Kasumi-1 (cell line): Measurements from ENCODE around the gene PPIA.
A peak's percentile ranks its signal among the peaks of the same experiment; 100 is the strongest.
"Not testable (repeated sequence)": the region's sequence is repeated elsewhere in the genome, so short reads cannot be mapped to it uniquely, and the experiment has no call there.

ENCODE experiments used
- DNase-seq, 2 experiments: peaks; one replicate each; lab custom pipeline; 2025; lab: John Stamatoyannopoulos, UW

PPIA gene

GRCh38 chr7:44787762-44788161, 8.7 kb upstream of the PPIA start:
- DNase-seq, result no peak

- no peak for DNase-seq
Measured at GRCh38 chr7:44789990-44790389, 6.5 kb upstream of the PPIA start.

DNA sequence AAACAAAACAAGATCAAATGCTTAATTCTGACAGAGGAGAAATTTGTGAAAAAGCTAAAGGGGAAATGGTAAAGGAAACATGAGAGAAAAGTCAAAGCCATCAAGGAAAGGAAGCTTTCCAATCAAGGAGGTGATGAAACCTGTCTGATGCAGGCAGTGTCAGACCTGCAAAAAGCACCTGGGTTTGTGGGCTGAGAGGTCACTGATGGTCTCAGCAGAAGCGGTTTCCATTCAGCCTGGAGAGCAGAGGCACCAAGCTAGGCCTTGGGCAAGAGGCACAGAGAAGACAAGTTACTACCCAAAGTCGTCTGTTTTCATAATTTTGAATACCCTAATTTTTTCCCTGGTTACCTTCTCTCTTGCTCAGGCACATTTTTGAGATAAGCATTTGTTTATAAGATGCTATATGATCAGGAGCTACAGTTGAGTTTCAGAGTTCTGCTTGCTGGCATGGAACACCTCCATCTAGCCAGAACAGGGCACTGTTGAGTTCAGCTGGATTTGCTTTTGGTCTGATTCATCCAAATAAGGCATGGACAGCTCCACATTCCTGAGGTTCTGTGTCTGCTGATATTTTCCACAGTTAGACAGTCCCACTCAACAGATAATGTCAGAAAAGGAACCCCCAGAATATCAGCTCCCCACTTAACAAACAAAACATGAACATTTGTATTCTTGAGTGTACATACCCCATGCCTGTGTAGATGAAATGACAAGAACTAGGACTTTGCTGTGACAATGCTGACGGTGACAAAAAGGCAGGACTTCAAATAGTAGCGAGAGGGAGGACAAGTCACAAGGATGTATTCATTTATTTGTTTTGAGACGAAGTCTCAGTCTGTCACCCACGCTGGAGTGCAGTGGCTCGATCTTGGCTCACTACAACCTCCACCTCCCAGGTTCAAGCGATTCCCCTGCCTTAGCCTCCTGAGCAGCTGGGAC, 4.9 kb upstream of the PPIA start:
- peak in 1 of 2 experiments; percentile 33 for DNase-seq

- no peak for DNase-seq
Measured at GRCh38 chr7:44793919-44794318, 2.6 kb upstream of the PPIA start.

DNA sequence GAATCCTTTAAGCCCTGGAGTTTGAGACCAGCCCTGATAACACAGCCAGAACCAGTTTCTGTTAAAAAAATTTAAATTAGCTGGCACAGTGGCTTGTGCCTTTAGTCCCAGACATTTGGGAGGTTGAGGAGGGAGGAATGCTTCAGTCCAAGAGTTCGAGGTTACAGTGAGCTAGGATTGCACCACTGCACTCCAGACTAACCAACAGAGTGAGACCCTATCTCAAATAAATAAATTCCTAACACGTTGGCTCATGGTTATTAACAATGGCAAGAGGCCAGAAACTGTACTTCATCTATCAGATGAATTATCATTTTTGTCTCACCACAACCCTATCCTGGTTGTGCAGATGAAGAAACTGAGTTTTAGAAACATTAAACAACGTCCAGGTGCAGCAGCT, 2.1 kb upstream of the PPIA start:
- no peak for DNase-seq

- peak; percentile 65 to 69 for DNase-seq
Measured at GRCh38 chr7:44796034-44796503, 412 bp upstream of the PPIA start.

DNA sequence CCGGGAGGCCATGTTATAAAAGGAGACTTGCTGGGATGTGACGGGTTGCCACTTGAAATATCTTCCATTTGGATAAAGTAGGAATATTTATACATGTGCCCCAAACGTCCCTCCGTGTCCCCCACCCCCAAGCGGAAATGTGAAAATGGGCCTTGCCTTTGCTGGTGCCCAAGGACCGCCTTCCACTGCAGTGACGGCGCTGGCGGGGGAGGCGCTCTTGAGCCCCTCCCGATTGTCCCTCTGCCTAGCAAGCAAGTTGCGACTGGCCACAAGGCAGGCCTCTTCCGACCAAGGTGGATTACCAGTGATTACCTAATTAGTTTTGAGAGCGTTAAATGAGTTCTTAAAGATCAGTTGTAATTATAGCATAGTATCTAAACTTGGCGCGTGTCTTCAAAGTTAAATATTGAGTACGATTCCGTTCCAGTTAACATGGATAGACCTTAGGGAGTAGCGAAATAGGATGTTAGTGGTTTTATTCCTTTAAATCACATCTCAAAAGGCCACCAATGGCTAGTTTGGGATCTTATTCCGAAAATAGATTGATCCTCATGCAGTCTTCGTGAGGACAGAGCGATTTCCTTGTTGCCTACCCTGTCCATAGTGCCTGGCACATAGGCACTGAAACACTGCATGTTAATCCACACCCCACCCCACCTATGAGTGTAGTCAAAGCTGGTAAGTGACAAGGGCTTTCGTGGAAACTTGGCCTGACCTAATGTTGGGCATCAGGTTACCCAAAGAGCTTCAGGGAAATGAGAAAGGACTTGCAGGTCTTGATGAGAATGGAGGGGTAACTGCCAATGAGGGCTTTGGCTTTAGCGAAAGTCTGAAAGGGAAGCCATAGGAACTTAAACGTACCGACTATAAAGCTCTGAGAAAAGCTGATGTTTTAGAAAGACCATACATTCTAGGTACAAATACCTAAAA, 1.1 kb downstream of the PPIA start:
- peak; percentile 88 to 90 for DNase-seq

GRCh38 chr7:44798649-44799305, 2.3 kb downstream of the PPIA start:
- DNase-seq, result no peak

DNA sequence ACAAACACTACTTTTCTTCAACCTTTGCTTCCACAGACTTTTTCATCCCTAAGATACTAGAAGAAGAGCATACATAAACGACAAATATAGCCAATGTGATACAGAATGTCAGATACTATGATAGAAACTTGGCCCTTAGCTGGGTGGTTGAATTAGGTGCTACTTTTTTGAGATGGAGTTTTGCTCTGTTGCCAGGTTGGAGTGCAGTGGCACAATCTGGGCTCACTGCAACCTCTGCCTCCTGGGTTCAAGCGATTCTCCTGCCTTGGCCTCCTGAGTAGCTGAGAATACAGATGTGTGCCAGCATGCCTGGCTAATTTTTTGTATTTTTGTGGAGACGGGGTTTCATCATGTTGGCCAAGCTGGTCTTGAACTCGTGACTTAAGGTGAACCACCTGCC, 3.5 kb downstream of the PPIA start:
- no peak for DNase-seq

DNA sequence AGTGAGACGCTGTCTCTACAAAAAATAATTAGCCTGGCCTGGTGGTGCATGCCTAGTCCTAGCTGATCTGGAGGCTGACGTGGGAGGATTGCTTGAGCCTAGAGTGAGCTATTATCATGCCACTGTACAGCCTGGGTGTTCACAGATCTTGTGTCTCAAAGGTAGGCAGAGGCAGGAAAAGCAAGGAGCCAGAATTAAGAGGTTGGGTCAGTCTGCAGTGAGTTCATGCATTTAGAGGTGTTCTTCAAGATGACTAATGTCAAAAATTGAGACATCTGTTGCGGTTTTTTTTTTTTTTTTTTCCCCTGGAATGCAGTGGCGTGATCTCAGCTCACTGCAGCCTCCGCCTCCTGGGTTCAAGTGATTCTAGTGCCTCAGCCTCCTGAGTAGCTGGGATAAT, 5.4 kb downstream of the PPIA start:
- DNase-seq, result no peak

DNA sequence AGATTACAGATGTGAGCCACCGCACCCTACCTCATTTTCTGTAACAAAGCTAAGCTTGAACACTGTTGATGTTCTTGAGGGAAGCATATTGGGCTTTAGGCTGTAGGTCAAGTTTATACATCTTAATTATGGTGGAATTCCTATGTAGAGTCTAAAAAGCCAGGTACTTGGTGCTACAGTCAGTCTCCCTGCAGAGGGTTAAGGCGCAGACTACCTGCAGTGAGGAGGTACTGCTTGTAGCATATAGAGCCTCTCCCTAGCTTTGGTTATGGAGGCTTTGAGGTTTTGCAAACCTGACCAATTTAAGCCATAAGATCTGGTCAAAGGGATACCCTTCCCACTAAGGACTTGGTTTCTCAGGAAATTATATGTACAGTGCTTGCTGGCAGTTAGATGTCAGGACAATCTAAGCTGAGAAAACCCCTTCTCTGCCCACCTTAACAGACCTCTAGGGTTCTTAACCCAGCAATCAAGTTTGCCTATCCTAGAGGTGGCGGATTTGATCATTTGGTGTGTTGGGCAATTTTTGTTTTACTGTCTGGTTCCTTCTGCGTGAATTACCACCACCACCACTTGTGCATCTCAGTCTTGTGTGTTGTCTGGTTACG, 6.0 kb downstream of the PPIA start:
- no peak for DNase-seq

DNA sequence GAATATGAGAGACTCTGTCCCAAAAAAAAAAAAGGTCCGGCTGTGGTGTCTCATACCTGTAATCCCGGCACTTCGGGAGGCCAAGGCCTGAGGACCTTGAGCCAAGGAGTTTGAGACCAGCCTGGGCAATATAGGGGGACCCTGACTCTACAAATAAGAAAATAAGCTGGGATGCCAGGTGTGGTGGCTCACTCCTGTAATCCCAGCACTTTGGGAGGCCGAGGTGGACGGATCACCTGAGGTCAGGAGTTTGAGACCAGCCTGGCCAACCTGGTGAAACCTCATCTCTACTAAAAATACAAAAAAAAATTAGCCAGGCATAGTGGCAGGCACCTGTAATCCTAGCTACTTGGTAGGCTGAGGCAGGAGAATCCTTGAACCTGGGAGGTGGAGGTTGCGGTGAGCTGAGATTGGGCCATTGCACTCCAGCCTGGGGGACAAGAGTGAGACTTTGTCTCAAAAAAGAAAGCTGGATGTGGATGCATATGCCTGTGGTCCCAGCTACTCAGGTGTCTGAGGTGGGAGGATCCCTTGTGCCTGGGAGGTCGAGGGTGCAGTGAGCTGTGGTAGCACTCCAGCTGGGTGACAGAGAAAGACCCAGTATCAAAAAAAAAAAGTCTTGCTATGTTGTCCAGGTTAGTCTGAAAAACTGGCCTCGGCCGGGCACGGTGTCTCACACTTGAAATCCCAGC, 7.5 kb downstream of the PPIA start:
- not testable (repeated sequence) for DNase-seq

DNA sequence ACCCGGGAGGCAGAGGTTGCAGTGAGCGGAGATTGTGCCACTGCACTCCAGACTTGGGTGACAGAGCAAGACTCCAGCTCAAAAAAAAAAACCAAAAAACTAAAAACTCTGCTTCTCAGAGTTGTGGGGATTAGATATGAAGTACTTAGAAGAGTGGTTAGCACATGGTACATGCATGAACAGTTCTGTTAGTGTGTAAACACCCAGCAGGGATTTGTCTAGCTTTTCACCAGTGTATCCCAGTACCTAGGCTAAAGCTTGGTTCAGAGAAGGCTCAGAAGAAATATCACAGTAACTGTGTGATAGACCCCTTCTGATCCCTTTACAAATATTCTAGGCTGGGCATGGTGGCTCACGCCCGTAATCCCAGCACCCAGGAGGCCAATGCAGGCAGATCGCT, 9.5 kb downstream of the PPIA start:
- DNase-seq, result no peak

- no peak for DNase-seq
Measured at GRCh38 chr7:44808914-44809393, 12.5 kb downstream of the PPIA start.

DNA sequence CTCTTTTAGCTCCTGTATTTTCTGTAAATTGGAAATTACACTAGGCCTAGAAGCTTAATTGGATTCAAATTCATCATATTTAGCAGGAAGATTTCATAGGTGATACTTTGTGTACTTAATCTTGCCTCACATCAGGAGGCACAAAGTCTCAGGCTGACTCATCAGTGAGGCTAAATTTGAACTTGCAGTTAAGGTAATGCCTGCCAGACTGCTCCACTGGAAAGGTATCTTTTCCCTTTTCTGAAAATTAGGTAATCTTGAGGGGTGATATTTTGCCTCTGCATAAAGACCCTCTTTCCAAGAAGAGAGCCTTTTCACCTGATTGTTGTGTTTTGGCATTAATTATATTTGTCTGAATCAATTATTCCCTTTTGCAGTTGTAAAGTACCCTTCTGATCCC, 14.6 kb downstream of the PPIA start:
- DNase-seq, result no peak

- no peak for DNase-seq
Measured at GRCh38 chr7:44811571-44811970, 15.1 kb downstream of the PPIA start.

GRCh38 chr7:44814919-44815318, 18.4 kb downstream of the PPIA start:
- no peak for DNase-seq

DNA sequence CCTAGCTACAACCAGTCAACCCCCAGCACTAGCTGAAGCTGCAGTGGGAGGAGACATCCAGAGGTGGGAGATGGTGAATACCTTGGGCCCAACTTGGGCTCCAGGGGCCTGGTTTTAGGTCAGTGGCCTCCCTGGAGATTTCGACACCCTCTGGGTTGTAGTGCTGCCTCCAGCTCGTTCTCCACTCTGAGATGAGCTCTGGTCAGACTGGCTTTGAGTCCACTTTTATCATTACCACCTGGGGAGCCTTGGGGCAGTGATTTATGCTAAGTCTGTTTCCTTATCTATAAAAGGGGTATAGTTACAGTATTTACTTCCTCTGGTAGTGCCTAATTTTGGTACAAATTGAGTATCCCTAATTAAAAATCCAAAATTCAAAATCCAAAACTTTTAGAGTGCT, 22.8 kb downstream of the PPIA start:
- DNase-seq, result no peak

DNA sequence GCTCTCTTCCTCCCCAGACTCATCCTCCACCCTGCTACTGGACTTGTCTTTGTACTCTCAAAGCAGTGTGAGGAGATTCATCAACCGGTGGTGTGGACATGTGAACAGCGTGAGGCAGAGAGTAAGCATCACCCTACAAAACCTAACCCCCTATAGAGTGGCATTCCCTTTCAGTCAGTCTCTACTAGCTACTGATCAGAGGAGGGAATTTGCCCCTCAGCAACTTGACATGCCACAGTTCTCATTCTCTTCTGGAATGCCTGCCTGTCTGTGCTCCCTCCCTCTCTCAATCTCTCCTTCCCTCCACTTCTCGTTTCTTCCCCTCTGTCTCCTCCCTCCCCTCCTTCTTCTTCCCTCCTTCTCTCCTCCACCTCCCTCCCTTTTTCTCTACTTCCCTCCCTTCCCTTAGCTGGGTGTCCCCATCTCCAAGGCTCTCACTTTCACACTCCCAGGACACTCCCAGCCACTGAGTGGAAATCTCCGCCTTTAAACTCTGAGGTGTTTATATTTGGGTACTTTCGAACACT, 26.8 kb downstream of the PPIA start:
- DNase-seq, result no peak

GRCh38 chr7:44824894-44825526, 28.5 kb downstream of the PPIA start:
- peak in 1 of 2 experiments; percentile 31 for DNase-seq
